Endothelial cell (in vitro differentiated cells): ENCODE data around the gene CTBS. TPM values are rescaled to one million over a fixed set of nuclear protein-coding genes. Genes with fewer than 3 reads are reported as not detected.

ENCODE experiments used
- DNase-seq: peaks from one replicate; pipeline ENCODE4 v3.0.0; 2021; ENCODE audit warnings: low spot score
- H3K27ac Mint-ChIP-seq: one replicate; pipeline ENCODE4 v1.8.0; 2021; ENCODE audit warnings: mixed read lengths, inconsistent platforms; ENCODE audit not compliant: unreplicated experiment
- H3K27me3 Mint-ChIP-seq: one replicate; pipeline ENCODE4 v1.8.0; 2021; ENCODE audit warnings: mild to moderate bottlenecking, moderate library complexity, mixed read lengths, inconsistent platforms; ENCODE audit not compliant: unreplicated experiment
- H3K36me3 Mint-ChIP-seq: one replicate; pipeline ENCODE4 v1.8.0; 2021; ENCODE audit warnings: mild to moderate bottlenecking, low read depth, mixed read lengths, inconsistent platforms; ENCODE audit not compliant: unreplicated experiment
- H3K4me1 Mint-ChIP-seq: one replicate; pipeline ENCODE4 v1.8.0; 2021; ENCODE audit warnings: mild to moderate bottlenecking, mixed read lengths, inconsistent platforms; ENCODE audit not compliant: unreplicated experiment
- H3K4me3 Mint-ChIP-seq: one replicate; pipeline ENCODE4 v1.8.0; 2021; ENCODE audit warnings: mild to moderate bottlenecking, mixed read lengths, inconsistent platforms; ENCODE audit not compliant: unreplicated experiment
- H3K9me3 Mint-ChIP-seq: one replicate; pipeline ENCODE4 v1.8.0; 2021; ENCODE audit warnings: mixed read lengths, inconsistent platforms; ENCODE audit not compliant: unreplicated experiment
- CTCF ChIP-seq: fragments of 200-600 bp; sonication (generic); IDR thresholded peaks from one replicate; pipeline ENCODE4 v1.5.0; 2021; ENCODE audit warnings: antibody characterized with exemption; ENCODE audit not compliant: unreplicated experiment
- total RNA-seq: library from RNA; stranded (reverse); fragmentation: NEBNext Ultra II Directional; extraction: Animal tissue kit (Norgen Biotek cat#: 25700); gene quantifications from one replicate; pipeline ENCODE4 v1.2.1, GENCODE V29; 2021; ENCODE audit not compliant: unreplicated experiment

CTBS gene
- total RNA-seq, 1 donor from 2014 or later: 6.1 TPM

GRCh38 chr1:84505493-84506001, 68.7 kb downstream of the CTBS start:
- H3K4me3 Mint-ChIP-seq: peak overlapping the region; percentile 100
- H3K9me3 Mint-ChIP-seq: peaks cover 5% of the 10 kb centered on the region
- peaks cover 10% of the 10 kb centered on the region for H3K36me3 Mint-ChIP-seq
- H3K27ac Mint-ChIP-seq: peak overlapping the region; percentile 100
- peaks cover 10% of the 10 kb centered on the region for H3K27me3 Mint-ChIP-seq
- peaks cover 27% of the 10 kb centered on the region for H3K4me1 Mint-ChIP-seq
- no peak for TF ChIP-seq CTCF
- DNase-seq: no peak

GRCh38 chr1:84504580-84505492, 69.4 kb downstream of the CTBS start:
- Mint-ChIP-seq H3K27me3 (peaks cover 10% of the 10 kb centered on the region), H3K27ac (peak overlapping the region; percentile 100), H3K4me3 (peak overlapping the region; percentile 100), H3K4me1 (peaks cover 27% of the 10 kb centered on the region), H3K36me3 (peaks cover 10% of the 10 kb centered on the region), H3K9me3 (peaks cover 5% of the 10 kb centered on the region)
- no peak for TF ChIP-seq CTCF
- DNase-seq: no peak

GRCh38 chr1:84502927-84503326, 71.3 kb downstream of the CTBS start:
- peaks cover 10% of the 10 kb centered on the region for H3K27me3 Mint-ChIP-seq
- H3K36me3 Mint-ChIP-seq: peaks cover 10% of the 10 kb centered on the region
- peaks cover 5% of the 10 kb centered on the region for H3K9me3 Mint-ChIP-seq
- no peak for TF ChIP-seq CTCF
- H3K4me3 Mint-ChIP-seq: no peak overlapping the region
- H3K4me1 Mint-ChIP-seq: peaks cover 27% of the 10 kb centered on the region
- H3K27ac Mint-ChIP-seq: no peak overlapping the region
- DNase-seq: no peak

Other genes starting within 250 kb of the CTBS start
- gene DNASE2B, start 176.0 kb downstream of the CTBS start, total RNA-seq: not detected
- 18.4 TPM for gene RPF1, start 95.2 kb downstream of the CTBS start, total RNA-seq
- 1.2 TPM for gene SPATA1, start 68.1 kb downstream of the CTBS start, total RNA-seq
- 144 TPM for gene GNG5, start 67.9 kb downstream of the CTBS start, total RNA-seq
- gene SSX2IP, start 116.0 kb upstream of the CTBS start, total RNA-seq: 7.3 TPM